HG02938 (cell line): ENCODE data around the gene LIN7A.
A peak's percentile ranks its signal among the peaks of the same experiment; 100 is the strongest.

Experiments used
- ATAC-seq: cut with Tn5 transposase; IDR thresholded peaks from one replicate; pipeline ENCODE4 v1.9.1; 2021; ENCODE audit warnings: mild to moderate bottlenecking, moderate library complexity; ENCODE audit not compliant: unreplicated experiment

The LIN7A gene

GRCh38 chr12:80766210-80766609, 171.5 kb downstream of the LIN7A start:
- ATAC-seq = no peak

GRCh38 chr12:80763874-80764273, 173.9 kb downstream of the LIN7A start:
- ATAC-seq = no peak

GRCh38 chr12:80761838-80762237, 175.9 kb downstream of the LIN7A start:
- no peak for ATAC-seq

- peak; percentile 60 for ATAC-seq
Measured at GRCh38 chr12:80756875-80757274, 180.9 kb downstream of the LIN7A start.

- no peak for ATAC-seq
Measured at GRCh38 chr12:80754274-80754673, 183.5 kb downstream of the LIN7A start.

GRCh38 chr12:80752464-80752863, 185.3 kb downstream of the LIN7A start:
- ATAC-seq = no peak

- no peak for ATAC-seq
Measured at GRCh38 chr12:80749456-80749855, 188.3 kb downstream of the LIN7A start.

GRCh38 chr12:80747800-80748199, 189.9 kb downstream of the LIN7A start:
- no peak for ATAC-seq

- ATAC-seq = no peak
Measured at GRCh38 chr12:80745851-80746505, 191.8 kb downstream of the LIN7A start.
